WI38 (cell line): Measurements from ENCODE around the gene NEK1.

ENCODE experiments used
- H3K4me3 ChIP-seq: 2 replicates; pipeline ENCODE4 v1.5.1; 2011; ENCODE audit warnings: low read depth, mild to moderate bottlenecking, control low read depth, low read length
- CTCF ChIP-seq: IDR thresholded peaks from 2 replicates; pipeline ENCODE4 v1.5.1; 2012; ENCODE audit warnings: low read depth, mild to moderate bottlenecking, control low read depth, low read length

Gene NEK1

GRCh38 chr4:169412046-169412445, 200.3 kb downstream of the NEK1 start:
- H3K4me3 ChIP-seq: no peak overlapping the region
- no peak for TF ChIP-seq CTCF

GRCh38 chr4:169410839-169411770, 201.3 kb downstream of the NEK1 start:
- no peak overlapping the region for H3K4me3 ChIP-seq
- TF ChIP-seq CTCF: no peak

- H3K4me3 ChIP-seq: no peak overlapping the region
- TF ChIP-seq CTCF: no peak
These were observed 205.1 kb downstream of the NEK1 start for GRCh38 chr4:169407217-169407845.

GRCh38 chr4:169404960-169405359, 207.4 kb downstream of the NEK1 start:
- TF ChIP-seq CTCF: no peak

GRCh38 chr4:169400832-169401231, 211.6 kb downstream of the NEK1 start:
- H3K4me3 ChIP-seq: no peak overlapping the region
- TF ChIP-seq CTCF: no peak

More at GRCh38 chr4:169404960-169405359, 207.4 kb downstream of the NEK1 start:
- H3K4me3 ChIP-seq: no peak overlapping the region

GRCh38 chr4:169399976-169400767, 212.2 kb downstream of the NEK1 start:
- no peak for TF ChIP-seq CTCF
- no peak overlapping the region for H3K4me3 ChIP-seq
